Fibroblast of the aortic adventitia (primary cell): ENCODE data around the gene KRT37. TPM values are rescaled to one million over a fixed set of nuclear protein-coding genes. Genes with fewer than 3 reads are reported as not detected.

Experiments used
- DNase-seq: peaks from one replicate; pipeline ENCODE4 v3.0.0-alpha.2; 2010; ENCODE audit warnings: low read depth
- H3K4me3 ChIP-seq: 2 replicates; pipeline ENCODE4 v1.5.1; 2011; ENCODE audit warnings: low read depth, mild to moderate bottlenecking, control low read depth, low read length, moderate library complexity
- total RNA-seq: library from RNA; depleted of rRNA; stranded (reverse); fragments of >200 nt; gene quantifications from 2 replicates; pipeline ENCODE4 v1.2.3, GENCODE V29; 2012; ENCODE audit warnings: low replicate concordance
- TF ChIP-seq, protein P1 (sequence below): IDR thresholded peaks from 2 replicates; pipeline ENCODE4 v1.5.1; 2011; ENCODE audit warnings: mild to moderate bottlenecking, low read length, control low read depth, inconsistent platforms; ENCODE audit not compliant: insufficient read depth

The KRT37 gene
- total RNA-seq, 1 donor: not detected

- H3K4me3 ChIP-seq: no peak overlapping the region
- no peak for DNase-seq
- TF ChIP-seq, protein P1, sequence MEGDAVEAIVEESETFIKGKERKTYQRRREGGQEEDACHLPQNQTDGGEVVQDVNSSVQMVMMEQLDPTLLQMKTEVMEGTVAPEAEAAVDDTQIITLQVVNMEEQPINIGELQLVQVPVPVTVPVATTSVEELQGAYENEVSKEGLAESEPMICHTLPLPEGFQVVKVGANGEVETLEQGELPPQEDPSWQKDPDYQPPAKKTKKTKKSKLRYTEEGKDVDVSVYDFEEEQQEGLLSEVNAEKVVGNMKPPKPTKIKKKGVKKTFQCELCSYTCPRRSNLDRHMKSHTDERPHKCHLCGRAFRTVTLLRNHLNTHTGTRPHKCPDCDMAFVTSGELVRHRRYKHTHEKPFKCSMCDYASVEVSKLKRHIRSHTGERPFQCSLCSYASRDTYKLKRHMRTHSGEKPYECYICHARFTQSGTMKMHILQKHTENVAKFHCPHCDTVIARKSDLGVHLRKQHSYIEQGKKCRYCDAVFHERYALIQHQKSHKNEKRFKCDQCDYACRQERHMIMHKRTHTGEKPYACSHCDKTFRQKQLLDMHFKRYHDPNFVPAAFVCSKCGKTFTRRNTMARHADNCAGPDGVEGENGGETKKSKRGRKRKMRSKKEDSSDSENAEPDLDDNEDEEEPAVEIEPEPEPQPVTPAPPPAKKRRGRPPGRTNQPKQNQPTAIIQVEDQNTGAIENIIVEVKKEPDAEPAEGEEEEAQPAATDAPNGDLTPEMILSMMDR: no peak
Measured at GRCh38 chr17:41462705-41463104, 38.3 kb upstream of the KRT37 start.

GRCh38 chr17:41457676-41458075, 33.3 kb upstream of the KRT37 start:
- H3K4me3 ChIP-seq: no peak overlapping the region
- DNase-seq: peak; percentile 62
- TF ChIP-seq, protein P1: no peak

DNA sequence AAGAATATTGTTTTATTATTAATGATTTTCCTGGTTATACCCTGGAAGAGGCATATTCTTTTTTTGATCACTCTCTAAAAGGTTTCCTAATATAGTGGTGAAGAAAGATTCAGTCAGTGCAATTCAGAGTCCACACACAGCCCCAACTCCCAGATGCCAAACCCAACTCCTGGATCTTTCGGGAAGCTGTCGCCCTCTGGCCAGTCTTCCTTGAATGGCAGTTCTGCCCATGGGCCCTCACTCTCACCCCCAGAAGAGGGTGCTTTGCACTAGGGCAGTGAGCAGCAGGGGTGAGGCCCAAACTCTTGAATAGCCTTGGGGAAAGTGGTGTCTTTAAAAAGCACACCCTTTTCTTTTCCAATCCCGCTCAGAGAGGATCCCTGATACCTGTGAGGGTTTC, 31.8 kb upstream of the KRT37 start:
- TF ChIP-seq, protein P1: no peak
- H3K4me3 ChIP-seq: no peak overlapping the region
- DNase-seq: no peak

DNA sequence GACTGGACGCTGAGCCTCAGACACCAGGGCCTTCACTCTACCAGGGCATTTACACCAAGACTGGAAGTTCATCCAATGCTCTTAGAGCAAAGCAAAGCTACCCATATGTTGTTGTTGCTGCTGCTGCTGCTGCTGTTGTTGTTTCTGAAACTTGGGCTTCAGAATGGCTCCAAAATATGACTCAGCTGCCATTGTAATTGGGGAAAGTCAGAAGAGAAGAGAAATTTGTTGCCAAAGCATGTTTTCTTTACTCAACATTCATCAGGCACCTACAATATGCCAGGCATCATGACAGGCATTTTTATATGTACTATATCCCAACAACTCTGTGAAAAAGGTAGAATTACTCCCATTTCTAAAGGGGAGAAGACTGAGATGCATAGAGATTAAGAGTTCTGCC, 30.9 kb upstream of the KRT37 start:
- H3K4me3 ChIP-seq: no peak overlapping the region
- peak; percentile 46 for DNase-seq
- TF ChIP-seq, protein P1: no peak

GRCh38 chr17:41453066-41453465, 28.7 kb upstream of the KRT37 start:
- TF ChIP-seq, protein P1: no peak
- no peak overlapping the region for H3K4me3 ChIP-seq
- no peak for DNase-seq

- H3K4me3 ChIP-seq: no peak overlapping the region
- DNase-seq: no peak
- TF ChIP-seq, protein P1: no peak
Measured at GRCh38 chr17:41452281-41452680, 27.9 kb upstream of the KRT37 start.

GRCh38 chr17:41451154-41451728, 26.9 kb upstream of the KRT37 start:
- no peak overlapping the region for H3K4me3 ChIP-seq
- TF ChIP-seq, protein P1: no peak
- peak; percentile 59 for DNase-seq
